ENCODE results near the gene RPH3AL. TPM values are rescaled to one million over a fixed set of nuclear protein-coding genes. Genes with fewer than 3 reads are reported as not detected.

The RPH3AL gene
- total RNA-seq, 1 donor from 2014 or later = 40.8 TPM

- TF ChIP-seq, protein P1, sequence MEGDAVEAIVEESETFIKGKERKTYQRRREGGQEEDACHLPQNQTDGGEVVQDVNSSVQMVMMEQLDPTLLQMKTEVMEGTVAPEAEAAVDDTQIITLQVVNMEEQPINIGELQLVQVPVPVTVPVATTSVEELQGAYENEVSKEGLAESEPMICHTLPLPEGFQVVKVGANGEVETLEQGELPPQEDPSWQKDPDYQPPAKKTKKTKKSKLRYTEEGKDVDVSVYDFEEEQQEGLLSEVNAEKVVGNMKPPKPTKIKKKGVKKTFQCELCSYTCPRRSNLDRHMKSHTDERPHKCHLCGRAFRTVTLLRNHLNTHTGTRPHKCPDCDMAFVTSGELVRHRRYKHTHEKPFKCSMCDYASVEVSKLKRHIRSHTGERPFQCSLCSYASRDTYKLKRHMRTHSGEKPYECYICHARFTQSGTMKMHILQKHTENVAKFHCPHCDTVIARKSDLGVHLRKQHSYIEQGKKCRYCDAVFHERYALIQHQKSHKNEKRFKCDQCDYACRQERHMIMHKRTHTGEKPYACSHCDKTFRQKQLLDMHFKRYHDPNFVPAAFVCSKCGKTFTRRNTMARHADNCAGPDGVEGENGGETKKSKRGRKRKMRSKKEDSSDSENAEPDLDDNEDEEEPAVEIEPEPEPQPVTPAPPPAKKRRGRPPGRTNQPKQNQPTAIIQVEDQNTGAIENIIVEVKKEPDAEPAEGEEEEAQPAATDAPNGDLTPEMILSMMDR (conservative IDR thresholded peaks at IDR 0.05; ENCODE audit: low read depth, low read length) = no peak
- no peak for DNase-seq (ENCODE audit: low read depth)
- no peak overlapping the region for H3K4me3 ChIP-seq (ENCODE audit: low read depth, low read length)
Measured at GRCh38 chr17:337866-338265, 14.7 kb downstream of the RPH3AL start.

- no peak for DNase-seq (ENCODE audit: low read depth)
- TF ChIP-seq, protein P1 (conservative IDR thresholded peaks at IDR 0.05; ENCODE audit: low read depth, low read length) = no peak
- H3K4me3 ChIP-seq (ENCODE audit: low read depth, low read length) = no peak overlapping the region
Measured at GRCh38 chr17:337453-337852, 15.2 kb downstream of the RPH3AL start.

DNA sequence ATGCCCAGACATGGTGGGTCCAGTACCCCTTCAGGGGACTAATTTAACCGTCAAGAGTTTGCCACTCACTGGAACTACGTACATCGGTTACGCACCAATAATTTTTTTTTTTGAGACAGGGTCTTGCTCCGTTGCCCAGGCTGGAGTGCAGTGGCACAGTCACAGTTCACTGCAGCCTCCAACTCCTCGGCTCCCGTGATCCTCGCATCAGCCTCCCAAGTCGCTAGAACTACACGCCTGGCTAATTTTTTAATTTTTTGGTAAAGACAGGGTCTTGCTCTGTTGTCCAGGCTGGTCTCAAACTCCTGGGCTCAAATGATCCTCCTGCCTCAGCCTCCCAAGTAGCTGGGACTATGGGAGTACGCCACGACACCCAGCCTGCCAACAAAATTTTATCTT, 15.6 kb downstream of the RPH3AL start:
- no peak overlapping the region for H3K4me3 ChIP-seq (ENCODE audit: low read depth, low read length)
- TF ChIP-seq, protein P1 (conservative IDR thresholded peaks at IDR 0.05; ENCODE audit: low read depth, low read length) = no peak
- DNase-seq (ENCODE audit: low read depth) = no peak

GRCh38 chr17:336110-337021, 16.2 kb downstream of the RPH3AL start:
- DNase-seq (ENCODE audit: low read depth) = no peak
- TF ChIP-seq, protein P1 (conservative IDR thresholded peaks at IDR 0.05; ENCODE audit: low read depth, low read length) = no peak
- H3K4me3 ChIP-seq (ENCODE audit: low read depth, low read length) = no peak overlapping the region

DNA sequence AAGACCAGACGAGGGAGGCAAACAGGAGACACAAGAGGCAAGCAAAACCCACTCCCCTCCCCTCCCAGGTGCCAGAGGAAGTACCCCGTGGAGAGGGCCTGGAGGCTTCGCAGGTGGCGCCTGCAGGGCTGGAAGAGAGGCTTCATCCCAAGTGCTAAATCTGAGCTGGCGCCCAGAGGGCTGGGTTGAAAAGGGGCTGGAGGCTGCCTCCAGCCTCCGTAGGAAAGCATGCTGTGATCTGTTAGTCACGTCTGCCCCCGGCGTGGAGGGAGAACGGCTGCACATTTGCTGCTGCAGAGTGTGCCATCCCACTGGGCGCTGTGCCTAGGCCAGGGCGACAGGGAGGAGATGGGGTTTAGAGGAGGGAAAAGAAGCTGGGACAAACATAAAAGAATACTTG, 16.9 kb downstream of the RPH3AL start:
- TF ChIP-seq, protein P1 (conservative IDR thresholded peaks at IDR 0.05; ENCODE audit: low read depth, low read length) = no peak
- DNase-seq (ENCODE audit: low read depth) = no peak
- H3K4me3 ChIP-seq (ENCODE audit: low read depth, low read length) = no peak overlapping the region

DNA sequence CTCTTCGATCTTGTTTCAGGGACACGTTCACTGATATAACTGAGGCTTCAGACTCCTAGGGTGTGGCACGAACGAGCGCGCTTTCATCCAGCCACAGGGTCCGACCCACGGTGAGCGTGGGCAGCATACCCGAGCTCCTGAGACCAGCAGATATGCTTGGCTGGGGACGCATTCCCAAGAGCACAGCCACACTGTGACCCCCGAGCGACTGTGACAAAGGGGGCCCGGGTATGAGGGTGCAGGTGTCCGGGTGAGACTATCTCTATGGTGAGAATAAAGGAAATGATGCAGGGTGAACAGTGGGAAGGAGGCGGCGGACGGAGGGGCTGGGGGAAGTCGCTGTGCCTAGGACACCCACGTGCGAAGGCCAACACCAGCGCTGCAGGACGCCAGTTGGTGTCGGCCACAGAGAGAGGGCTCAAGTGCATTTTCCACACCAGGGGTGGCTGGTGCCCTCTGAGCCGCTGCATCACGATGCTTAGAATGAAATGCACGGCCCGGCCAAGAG, 17.6 kb downstream of the RPH3AL start:
- TF ChIP-seq, protein P1 (conservative IDR thresholded peaks at IDR 0.05; ENCODE audit: low read depth, low read length) = no peak
- no peak for DNase-seq (ENCODE audit: low read depth)
- H3K4me3 ChIP-seq (ENCODE audit: low read depth, low read length) = no peak overlapping the region

Measured in epithelial cell of proximal tubule (primary cell).